ENCODE data around the gene ACAP1.

GRCh38 chr17:7306911-7307685, 29.2 kb upstream of the ACAP1 start, which contains the start of gene EIF5A:
- TF ChIP-seq POLR2AphosphoS5 (IDR thresholded peaks at IDR 0.05) (peak; percentile 94 to 97 (median 95)), EP300 (IDR thresholded peaks at IDR 0.05) (no peak), CTCF (IDR thresholded peaks at IDR 0.05) (peak in 1 of 7 experiments; percentile 12)

All from stomach (tissue), 4 donors.